ENCODE results near the gene DNAH3.

GRCh38 chr16:20931066-20931600, 219.5 kb downstream of the DNAH3 start:
- TF ChIP-seq EZH2 (IDR thresholded peaks at IDR 0.05; ENCODE audit: insufficient read depth, poor library complexity, severe bottlenecking) (no peak), EZH2phosphoT487 (IDR thresholded peaks at IDR 0.05; ENCODE audit: insufficient read depth, low read depth) (no peak)

Measured in GM23248 (cell line).